ENCODE results near the gene SNX32. TPM values are rescaled to one million over a fixed set of nuclear protein-coding genes. Genes with fewer than 3 reads are reported as not detected.

SNX32 gene
- total and polyA plus RNA-seq, 9 of the 15 experiments (the other 6 are each of a cell fraction or from before 2014, with no cell fraction given) = 0.03 TPM; not detected in 7

DNA sequence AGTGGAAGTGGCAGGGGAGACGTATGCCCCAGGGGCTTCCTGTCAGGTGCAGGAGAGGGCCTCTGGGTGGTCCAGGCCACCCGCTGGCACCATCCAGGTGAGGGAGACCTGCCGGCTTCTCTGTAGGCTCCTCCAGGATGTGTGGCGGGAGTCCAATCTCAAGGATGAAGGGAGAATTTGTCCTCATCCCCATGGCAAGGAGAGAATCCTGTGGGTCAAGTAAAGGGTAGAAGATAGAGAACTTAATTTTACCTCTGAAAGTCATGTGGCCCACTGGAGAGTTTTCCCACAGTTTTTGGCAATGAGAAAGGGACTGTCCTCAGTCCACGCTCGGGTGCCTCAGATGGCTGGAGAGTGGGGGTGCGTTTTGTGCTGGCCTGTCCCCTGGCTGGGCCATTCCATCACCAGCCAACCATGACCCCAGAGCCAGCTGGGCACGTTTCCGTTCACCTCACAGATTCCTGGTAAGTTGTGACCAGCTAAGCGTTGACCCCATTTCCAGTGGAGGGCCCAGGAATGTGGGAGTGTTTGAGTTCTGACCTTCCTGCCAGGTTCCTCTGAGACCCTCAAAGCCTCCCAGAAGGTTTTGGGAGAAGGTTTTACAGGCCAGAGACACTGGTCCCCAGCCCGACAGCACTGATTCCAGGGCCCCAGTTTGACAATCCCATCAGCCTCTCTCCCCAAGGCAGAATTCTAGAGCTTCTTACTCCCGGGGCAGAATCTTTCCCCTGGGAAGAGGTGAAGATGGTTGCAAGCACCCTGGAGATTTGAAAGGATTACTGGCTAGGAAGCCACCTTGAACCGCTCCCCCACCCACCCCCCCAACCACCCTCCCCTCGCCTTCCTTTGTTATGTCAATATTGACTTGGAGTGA is 44.3 kb upstream of the SNX32 start:
- Histone ChIP-seq H3K36me3 (ENCODE audit: control insufficient read depth, insufficient read depth, low read length) (no peaks in the 10 kb centered on the region), H3K79me2 (ENCODE audit: control insufficient read depth, insufficient read depth, low read length) (no peaks in the 10 kb centered on the region), H2AFZ (ENCODE audit: low read depth, low read length) (no peak overlapping the region), H3K4me1 (replicated peaks in 1 of 2; ENCODE audit: control insufficient read depth in 2 of 2, insufficient read depth in 2 of 2, low read length in 2 of 2) (peaks cover 0 to 45% of the 10 kb centered on the region in 2 experiments; a peak in 2 of 5 replicates), H3K9me1 (ENCODE audit: control insufficient read depth, insufficient read depth, low read length) (no peaks in the 10 kb centered on the region), H4K20me1 (replicated peaks; ENCODE audit: control insufficient read depth, insufficient read depth, low read length) (peaks cover 14% of the 10 kb centered on the region; the same call in 1 of the 2 replicates), H3K27me3 (ENCODE audit: control insufficient read depth in 2 of 2, insufficient read depth in 2 of 2, low read length in 2 of 2) (peaks cover 50 to 64% of the 10 kb centered on the region in 2 experiments), H3K9ac (ENCODE audit: insufficient read depth in 1 of 2, low read depth in 2 of 2, low read length in 2 of 2) (no peak overlapping the region), H3K27ac (ENCODE audit: extremely low read depth, low read depth, low read length) (no peak overlapping the region), H3K9me3 (replicated peaks; ENCODE audit: control insufficient read depth, insufficient read depth, low read depth, low read length) (no peaks in the 10 kb centered on the region), H3K4me3 (no peak overlapping the region), H3K4me2 (ENCODE audit: insufficient read depth, low read length) (no peak overlapping the region)
- BruUV-seq (replicated peaks) = no TSS peak
- DNase-seq (ENCODE audit: extremely low read depth in 1 of 4, low spot score in 3 of 4) (no peak), FAIRE-seq (no peak), ATAC-seq (no peak)
- TF ChIP-seq, protein P1, sequence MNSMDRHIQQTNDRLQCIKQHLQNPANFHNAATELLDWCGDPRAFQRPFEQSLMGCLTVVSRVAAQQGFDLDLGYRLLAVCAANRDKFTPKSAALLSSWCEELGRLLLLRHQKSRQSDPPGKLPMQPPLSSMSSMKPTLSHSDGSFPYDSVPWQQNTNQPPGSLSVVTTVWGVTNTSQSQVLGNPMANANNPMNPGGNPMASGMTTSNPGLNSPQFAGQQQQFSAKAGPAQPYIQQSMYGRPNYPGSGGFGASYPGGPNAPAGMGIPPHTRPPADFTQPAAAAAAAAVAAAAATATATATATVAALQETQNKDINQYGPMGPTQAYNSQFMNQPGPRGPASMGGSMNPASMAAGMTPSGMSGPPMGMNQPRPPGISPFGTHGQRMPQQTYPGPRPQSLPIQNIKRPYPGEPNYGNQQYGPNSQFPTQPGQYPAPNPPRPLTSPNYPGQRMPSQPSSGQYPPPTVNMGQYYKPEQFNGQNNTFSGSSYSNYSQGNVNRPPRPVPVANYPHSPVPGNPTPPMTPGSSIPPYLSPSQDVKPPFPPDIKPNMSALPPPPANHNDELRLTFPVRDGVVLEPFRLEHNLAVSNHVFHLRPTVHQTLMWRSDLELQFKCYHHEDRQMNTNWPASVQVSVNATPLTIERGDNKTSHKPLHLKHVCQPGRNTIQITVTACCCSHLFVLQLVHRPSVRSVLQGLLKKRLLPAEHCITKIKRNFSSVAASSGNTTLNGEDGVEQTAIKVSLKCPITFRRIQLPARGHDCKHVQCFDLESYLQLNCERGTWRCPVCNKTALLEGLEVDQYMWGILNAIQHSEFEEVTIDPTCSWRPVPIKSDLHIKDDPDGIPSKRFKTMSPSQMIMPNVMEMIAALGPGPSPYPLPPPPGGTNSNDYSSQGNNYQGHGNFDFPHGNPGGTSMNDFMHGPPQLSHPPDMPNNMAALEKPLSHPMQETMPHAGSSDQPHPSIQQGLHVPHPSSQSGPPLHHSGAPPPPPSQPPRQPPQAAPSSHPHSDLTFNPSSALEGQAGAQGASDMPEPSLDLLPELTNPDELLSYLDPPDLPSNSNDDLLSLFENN (IDR thresholded peaks at IDR 0.05; ENCODE audit: low read depth in 2 of 2, low read length in 2 of 2) = no peak
- TF ChIP-seq NFIC (IDR thresholded peaks at IDR 0.05) (no peak), MAZ (CRISPR knock-in tag; conservative IDR thresholded peaks at IDR 0.05 in 1 of 2, IDR thresholded peaks at IDR 0.05 in 1 of 2) (no peak), JUNB (CRISPR knock-in tag; conservative IDR thresholded peaks at IDR 0.05) (no peak), ZSCAN29 (IDR thresholded peaks at IDR 0.05) (no peak)
- TF ChIP-seq, protein P2, sequence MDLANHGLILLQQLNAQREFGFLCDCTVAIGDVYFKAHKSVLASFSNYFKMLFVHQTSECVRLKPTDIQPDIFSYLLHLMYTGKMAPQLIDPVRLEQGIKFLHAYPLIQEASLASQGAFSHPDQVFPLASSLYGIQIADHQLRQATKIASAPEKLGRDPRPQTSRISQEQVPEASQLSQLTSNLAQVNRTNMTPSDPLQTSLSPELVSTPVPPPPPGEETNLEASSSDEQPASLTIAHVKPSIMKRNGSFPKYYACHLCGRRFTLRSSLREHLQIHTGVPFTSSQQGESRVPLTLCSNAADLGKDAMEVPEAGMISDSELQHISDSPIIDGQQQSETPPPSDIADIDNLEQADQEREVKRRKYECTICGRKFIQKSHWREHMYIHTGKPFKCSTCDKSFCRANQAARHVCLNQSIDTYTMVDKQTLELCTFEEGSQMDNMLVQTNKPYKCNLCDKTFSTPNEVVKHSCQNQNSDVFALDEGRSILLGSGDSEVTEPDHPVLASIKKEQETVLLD (IDR thresholded peaks at IDR 0.05) = no peak
- ChIA-PET CTCF (ENCODE audit: low intra/inter-chr PET ratio) (no interaction called here), POLR2A (interaction anchor here (0.5 to 2.2 kb wide), 10 partner anchors 9 to 366 kb away, joined by 3 to 17 read pairs (median 4); partner anchors contain the start of genes AP5B1, MUS81 and NEAT1)
- intact Hi-C loops (cut with micrococcal nuclease) = loop anchor here (10.0 kb wide), 1 partner anchor 195 kb away; no protein-coding TSS in a partner anchor
- in situ Hi-C loops (cut with MboI) = no loop called here
- 17% methylated on average over 14 of the region's 14 CpGs for WGBS (ENCODE audit: insufficient coverage, low coverage, missing lambda C conversion rate)
